OCI-LY1 (cell line): ENCODE measurements around the gene HNRNPF.
A peak's percentile ranks its signal among the peaks of the same experiment; 100 is the strongest.

ENCODE experiments used
- H2AFZ ChIP-seq: fragments of 200-600 bp; sonication (generic), shearing (Covaris generic); 2 replicates; pipeline ENCODE4 v1.6.0; 2014; ENCODE audit warnings: antibody characterized with exemption, mild to moderate bottlenecking, low read length
- H3F3A ChIP-seq: fragments of 200-600 bp; sonication (generic), shearing (Covaris generic); 2 replicates; pipeline ENCODE4 v1.6.0; 2014; ENCODE audit warnings: mild to moderate bottlenecking, antibody characterized with exemption, low read length, moderate library complexity; ENCODE audit not compliant: insufficient read depth
- H3K27ac ChIP-seq: fragments of 200-600 bp; sonication (generic); 2 replicates; pipeline ENCODE4 v1.5.1; 2014; ENCODE audit warnings: low read length, mixed run types, mild to moderate bottlenecking, low read depth; ENCODE audit not compliant: poor library complexity, severe bottlenecking
- H3K27me3 ChIP-seq: fragments of 200-600 bp; sonication (generic); 2 replicates; pipeline ENCODE4 v1.6.0; 2014; ENCODE audit warnings: antibody characterized with exemption, mild to moderate bottlenecking, low read length, moderate library complexity; ENCODE audit not compliant: insufficient read depth
- H3K36me3 ChIP-seq: fragments of 200-600 bp; sonication (generic); 2 replicates; pipeline ENCODE4 v1.6.1; 2014; ENCODE audit warnings: mild to moderate bottlenecking, antibody characterized with exemption, low read length, moderate library complexity, mixed read lengths; ENCODE audit not compliant: insufficient read depth
- H3K4me1 ChIP-seq: fragments of 200-600 bp; sonication (generic); 2 replicates; pipeline ENCODE4 v1.5.1; 2014; ENCODE audit warnings: mild to moderate bottlenecking, low read length, moderate library complexity; ENCODE audit not compliant: insufficient read depth, severe bottlenecking
- H3K4me2 ChIP-seq: fragments of 200-600 bp; sonication (generic), shearing (Covaris generic); 2 replicates; pipeline ENCODE4 v1.6.1; 2014; ENCODE audit warnings: low read length
- H3K4me3 ChIP-seq: fragments of 200-600 bp; sonication (generic); 2 replicates; pipeline ENCODE4 v1.5.1; 2014; ENCODE audit warnings: low read length, low read depth, mild to moderate bottlenecking, mixed read lengths; ENCODE audit not compliant: poor library complexity, severe bottlenecking
- H3K79me2 ChIP-seq: fragments of 200-600 bp; shearing (Covaris generic); 2 replicates; pipeline ENCODE4 v1.6.1; 2016; ENCODE audit warnings: mixed run types, low read length, mixed read lengths; ENCODE audit not compliant: insufficient read depth
- H3K9ac ChIP-seq: fragments of 200-600 bp; sonication (generic), shearing (Covaris generic); 2 replicates; pipeline ENCODE4 v1.6.1; 2014; ENCODE audit warnings: mild to moderate bottlenecking, low read length, mixed read lengths
- H3K9me2 ChIP-seq: fragments of 200-600 bp; sonication (generic), shearing (Covaris generic); 2 replicates; pipeline ENCODE4 v1.6.1; 2014; ENCODE audit warnings: low read depth, mild to moderate bottlenecking, low read length, mixed read lengths
- H3K9me3 ChIP-seq: fragments of 200-600 bp; shearing (Covaris generic); 2 replicates; pipeline ENCODE4 v1.6.1; 2014; ENCODE audit warnings: low read length, mixed read lengths
- H4K20me1 ChIP-seq: fragments of 200-600 bp; sonication (generic), shearing (Covaris generic); 2 replicates; pipeline ENCODE4 v1.6.0; 2016; ENCODE audit warnings: mild to moderate bottlenecking, low read length; ENCODE audit not compliant: insufficient read depth
- CTCF ChIP-seq: fragments of 200-600 bp; sonication (generic), shearing (Covaris generic); IDR thresholded peaks from 2 replicates; pipeline ENCODE4 v1.5.1; 2017; ENCODE audit warnings: mild to moderate bottlenecking, antibody characterized with exemption, low read length, moderate library complexity, mixed read lengths
- EZH2 ChIP-seq: fragments of 200-600 bp; sonication (generic), shearing (Covaris generic); IDR thresholded peaks from 2 replicates; pipeline ENCODE4 v1.8.0; 2017; ENCODE audit warnings: borderline replicate concordance, mixed run types, mild to moderate bottlenecking, antibody characterized with exemption, low read length, moderate library complexity, mixed read lengths

HNRNPF gene

DNA sequence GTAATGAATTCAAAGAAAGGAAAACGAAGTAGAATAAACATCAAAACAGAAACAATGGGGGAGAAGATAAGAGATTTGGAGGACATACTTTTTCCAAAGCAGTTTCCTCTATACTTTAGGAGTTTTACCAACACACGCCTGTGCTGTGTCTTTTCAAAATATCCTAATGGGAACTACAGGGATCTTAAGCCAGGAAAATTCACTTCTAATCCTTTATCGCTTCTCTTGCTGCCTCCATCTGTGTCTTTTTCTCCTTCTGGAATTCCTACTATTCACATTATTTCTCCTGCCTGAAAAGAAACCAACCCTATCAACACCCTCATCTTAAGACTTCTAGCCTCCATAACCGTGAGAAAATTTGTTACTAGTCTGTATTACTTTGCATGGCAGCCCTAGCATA is 6.8 kb downstream of the HNRNPF start:
- peak overlapping the region; percentile 4 for H3K4me3 ChIP-seq
- no peaks in the 10 kb centered on the region for H3K9me3 ChIP-seq
- no peak overlapping the region for H3K27ac ChIP-seq
- peaks cover 90% of the 10 kb centered on the region for H3K4me1 ChIP-seq
- H3K36me3 ChIP-seq = peaks cover 69% of the 10 kb centered on the region
- TF ChIP-seq CTCF (no peak), EZH2 (no peak)
- no peaks in the 10 kb centered on the region for H4K20me1 ChIP-seq
- no peaks in the 10 kb centered on the region for H3K27me3 ChIP-seq
- H3F3A ChIP-seq = no peaks in the 10 kb centered on the region; the same call in 1 of the 2 replicates
- H3K9me2 ChIP-seq = no peaks in the 10 kb centered on the region
- H3K9ac ChIP-seq = no peak overlapping the region; the same call in 1 of the 2 replicates
- H2AFZ ChIP-seq = no peak overlapping the region
- H3K4me2 ChIP-seq = peak overlapping the region; percentile 31
- peaks cover 99% of the 10 kb centered on the region for H3K79me2 ChIP-seq

GRCh38 chr10:43401627-43402026 is 7.4 kb downstream of the HNRNPF start:
- no peaks in the 10 kb centered on the region for H3K9me2 ChIP-seq
- H3K4me2 ChIP-seq = peak overlapping the region; percentile 0; the same call in 1 of the 2 replicates
- H3K36me3 ChIP-seq = peaks cover 69% of the 10 kb centered on the region
- H3K27me3 ChIP-seq = no peaks in the 10 kb centered on the region
- no peaks in the 10 kb centered on the region for H4K20me1 ChIP-seq
- peaks cover 90% of the 10 kb centered on the region for H3K4me1 ChIP-seq
- no peaks in the 10 kb centered on the region; the same call in 1 of the 2 replicates for H3F3A ChIP-seq
- H3K79me2 ChIP-seq = peaks cover 94% of the 10 kb centered on the region
- H3K9ac ChIP-seq = no peak overlapping the region
- no peak overlapping the region for H3K27ac ChIP-seq
- H2AFZ ChIP-seq = no peak overlapping the region
- TF ChIP-seq CTCF = no peak
- H3K9me3 ChIP-seq = no peaks in the 10 kb centered on the region
- H3K4me3 ChIP-seq = no peak overlapping the region

- Histone ChIP-seq H4K20me1 (0 out of 2 replicates have a peak, but pooled peaks cover 3% of the 10 kb centered on the region), H3K9ac (0 out of 2 replicates have a peak overlapping the region, but pooled peaks have one; percentile 13), H2AFZ (no peak overlapping the region), H3K79me2 (peaks cover 93% of the 10 kb centered on the region), H3K4me2 (peak overlapping the region; percentile 71), H3K27ac (peak overlapping the region; percentile 80), H3K36me3 (peaks cover 78% of the 10 kb centered on the region), H3K9me3 (no peaks in the 10 kb centered on the region), H3F3A (no peaks in the 10 kb centered on the region; the same call in 1 of the 2 replicates), H3K9me2 (no peaks in the 10 kb centered on the region), H3K27me3 (no peaks in the 10 kb centered on the region), H3K4me1 (peaks cover 85% of the 10 kb centered on the region), H3K4me3 (peak overlapping the region; percentile 82)
- TF ChIP-seq EZH2 = no peak
- TF ChIP-seq CTCF = no peak
Observed at GRCh38 chr10:43399320-43400310, 9.4 kb downstream of the HNRNPF start.
